B cell (primary cell): ENCODE results near the gene POP4. TPM values are rescaled to one million over a fixed set of nuclear protein-coding genes. Genes with fewer than 3 reads are reported as not detected.

Source experiments
- ATAC-seq: fragments of 200-7000 bp; cut with Tn5 transposase; one replicate; pipeline ENCODE4 v1.10.0; 2021; ENCODE audit warnings: low read depth, mild to moderate bottlenecking, moderate number of reproducible peaks, moderate library complexity
- CTCF ChIA-PET: fragments of 350-600 bp; sonication (Branson Sonifier 250); formaldehyde crosslinking; loops from one replicate; lab custom pipeline; 2021; ENCODE audit warnings: antibody characterized with exemption, inconsistent platforms; lab: Charles Lee
- POLR2A ChIA-PET: fragments of 350-600 bp; sonication (Branson Sonifier 250); formaldehyde crosslinking; loops from one replicate; lab custom pipeline; 2021; ENCODE audit warnings: antibody characterized with exemption; lab: Charles Lee
- DNase-seq: peaks from one replicate; pipeline ENCODE4 v3.0.0; 2013
- H2AFZ ChIP-seq: 2 replicates; pipeline ENCODE4 v1.6.1; 2012; ENCODE audit warnings: mild to moderate bottlenecking, low read depth, low read length; ENCODE audit not compliant: insufficient read depth, poor library complexity, severe bottlenecking
- H3K27ac ChIP-seq, 2 donors: 1 replicate in 1 of 2; 2 replicates in 1 of 2; pipeline ENCODE4 v1.5.1; 2012 to 2013; ENCODE audit warnings: low read length in 2 of 2, mild to moderate bottlenecking in 2 of 2, moderate library complexity in 1 of 2
- H3K27me3 ChIP-seq, 4 experiments: fragments of 200-600 bp in 1 of 4; sonication (generic) in 1 of 4; replicated peaks in 1 of 4; 1 replicate in 2 of 4; 2 replicates in 2 of 4; pipeline versions ENCODE4 v1.6.1 to v1.7.0; 2013 to 2016; ENCODE audit warnings: low read length in 3 of 4, mild to moderate bottlenecking in 2 of 4, mixed read lengths in 1 of 4, moderate library complexity in 1 of 4; ENCODE audit not compliant: insufficient read depth in 4 of 4, control insufficient read depth in 3 of 4; ENCODE audit errors: control extremely low read depth in 1 of 4
- H3K36me3 ChIP-seq, 2 experiments: replicated peaks in 1 of 2; 1 replicate in 1 of 2; 2 replicates in 1 of 2; pipeline versions ENCODE4 v1.6.1 to v1.7.1; 2013; ENCODE audit warnings: low read length in 1 of 2; ENCODE audit not compliant: insufficient read depth in 2 of 2, control insufficient read depth in 1 of 2; ENCODE audit errors: control extremely low read depth in 1 of 2, extremely low read depth in 1 of 2
- H3K4me1 ChIP-seq, 2 donors: fragments of 200-600 bp in 1 of 2; sonication (generic) in 1 of 2; 1 replicate in 1 of 2; 2 replicates in 1 of 2; pipeline versions ENCODE4 v1.5.1 to v1.6.1; 2013 to 2017; ENCODE audit warnings: low read length in 2 of 2; ENCODE audit not compliant: control insufficient read depth in 2 of 2, insufficient read depth in 2 of 2
- H3K4me2 ChIP-seq: replicated peaks from 2 replicates; pipeline ENCODE3; 2012; ENCODE audit warnings: mild to moderate bottlenecking, low read depth, low read length; ENCODE audit not compliant: poor library complexity, severe bottlenecking
- H3K4me3 ChIP-seq, 5 experiments: fragments of 200-600 bp in 1 of 5; sonication (generic) in 1 of 5; 1 replicate in 3 of 5; 2 replicates in 2 of 5; pipeline versions ENCODE4 v1.5.1 to v1.7.0; 2011 to 2016; ENCODE audit warnings: low read length in 4 of 5, mild to moderate bottlenecking in 4 of 5, low read depth in 2 of 5, control low read depth in 1 of 5, moderate library complexity in 1 of 5; ENCODE audit not compliant: insufficient read depth in 1 of 5; ENCODE audit errors: control extremely low read depth in 1 of 5, extremely low read depth in 1 of 5
- H3K79me2 ChIP-seq: fragments of 200-600 bp; sonication (generic); one replicate; pipeline ENCODE4 v1.6.0; 2016; ENCODE audit warnings: low read length; ENCODE audit not compliant: control insufficient read depth, insufficient read depth
- H3K9ac ChIP-seq: fragments of 200-600 bp; sonication (generic); 2 replicates; pipeline ENCODE4 v1.6.1; 2017; ENCODE audit warnings: mild to moderate bottlenecking, low read length, moderate library complexity
- H3K9me3 ChIP-seq, 3 donors: one replicate each; pipeline versions ENCODE4 v1.6.1 to v1.7.1; 2013; ENCODE audit warnings: low read length in 2 of 3; ENCODE audit not compliant: control insufficient read depth in 2 of 3, insufficient read depth in 1 of 3; ENCODE audit errors: control extremely low read depth in 1 of 3
- H4K20me1 ChIP-seq: 2 replicates; pipeline ENCODE4 v1.6.0; 2012; ENCODE audit warnings: mild to moderate bottlenecking, low read length; ENCODE audit not compliant: insufficient read depth, control insufficient read depth, poor library complexity, severe bottlenecking
- H3K27ac Mint-ChIP-seq: one replicate; pipeline ENCODE4 v1.8.0; 2021; ENCODE audit warnings: mixed read lengths
- H3K27me3 Mint-ChIP-seq: one replicate; pipeline ENCODE4 v1.8.0; 2021; ENCODE audit warnings: mixed read lengths
- H3K4me1 Mint-ChIP-seq: one replicate; pipeline ENCODE4 v1.8.0; 2021; ENCODE audit warnings: mixed read lengths
- H3K4me3 Mint-ChIP-seq: one replicate; pipeline ENCODE4 v1.8.0; 2021; ENCODE audit warnings: mixed read lengths
- H3K9me3 Mint-ChIP-seq: one replicate; pipeline ENCODE4 v1.8.0; 2022; ENCODE audit warnings: mixed read lengths; ENCODE audit not compliant: insufficient read depth
- EZH2 ChIP-seq: IDR thresholded peaks from 2 replicates; pipeline ENCODE4 v1.6.1; 2012; ENCODE audit warnings: borderline replicate concordance, low read depth, mild to moderate bottlenecking, moderate library complexity, low read length; ENCODE audit not compliant: insufficient read depth, poor library complexity, severe bottlenecking
- whole genome bisulfite sequencing: methylation state at CpG from one replicate; pipeline ENCODE4 v1.1.5; 2013; ENCODE audit warnings: missing lambda C conversion rate; ENCODE audit not compliant: insufficient coverage; 5-methylcytosine and 5-hydroxymethylcytosine counted together
- intact Hi-C: fragments of 100-400 bp; cut with micrococcal nuclease; formaldehyde crosslinking; loops from one replicate; pipeline ENCODE4 v1.10.0; 2022
- polyA plus RNA-seq: library from polyadenylated mRNA; depleted of rRNA; stranded (reverse); fragments of >200 nt; gene quantifications from 2 replicates; pipeline ENCODE4 v1.2.3, GENCODE V29; 2012
- total RNA-seq, 2 donors: library from RNA; stranded (reverse); fragments of 120-200 nt in 1 of 2; gene quantifications; 1 replicate in 1 of 2; 2 replicates in 1 of 2; pipeline versions ENCODE4 v1.2.3 to v1.2.4, GENCODE V29; 2013 to 2022
- TF ChIP-seq, protein P1 (sequence below): fragments of 200-600 bp; IDR thresholded peaks from one replicate; pipeline ENCODE4 v1.8.0; 2022; ENCODE audit warnings: antibody characterized with exemption, mild to moderate bottlenecking

POP4 gene
- total and polyA plus RNA-seq, 2 donors (not counting 1 experiment from before 2014, with no cell fraction given) = 58.9 to 61.2 TPM

DNA sequence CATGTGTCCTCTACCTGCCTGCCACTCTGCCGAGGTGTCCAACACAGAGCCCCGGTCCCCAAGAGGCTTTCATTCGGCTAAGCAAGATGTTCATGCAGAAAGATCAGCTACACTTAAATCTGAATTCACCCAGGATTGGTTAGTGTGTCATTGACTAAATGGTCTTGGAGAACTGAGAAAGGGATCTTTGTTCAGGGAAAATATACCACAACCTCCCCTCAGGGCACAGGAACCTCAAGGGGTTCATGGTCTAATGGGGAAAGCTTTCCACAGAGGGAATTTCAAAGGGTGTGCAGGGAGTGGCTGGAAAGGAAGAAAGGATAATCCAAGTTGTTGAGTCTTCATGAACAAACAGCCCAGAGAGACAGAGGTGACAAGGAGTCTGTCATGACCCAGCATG lies 14.4 kb upstream of the POP4 start:
- Mint-ChIP-seq H3K4me1 (no peaks in the 10 kb centered on the region), H3K4me3 (no peak overlapping the region), H3K27me3 (peaks cover 49% of the 10 kb centered on the region), H3K9me3 (no peaks in the 10 kb centered on the region), H3K27ac (no peak overlapping the region)
- ATAC-seq (no peak), DNase-seq (no peak)
- Histone ChIP-seq H3K9me3 (peaks cover 0 to 4% (median 0%) of the 10 kb centered on the region in 3 donors), H3K4me2 (no peak overlapping the region), H3K36me3 (no peaks in the 10 kb centered on the region), H4K20me1 (no peaks in the 10 kb centered on the region), H3K4me1 (no peaks in the 10 kb centered on the region), H3K4me3 (no peak overlapping the region), H3K27ac (no peak overlapping the region), H3K79me2 (no peaks in the 10 kb centered on the region), H2AFZ (no peak overlapping the region), H3K27me3 (peaks cover 0 to 30% (median 5%) of the 10 kb centered on the region in 4 experiments), H3K9ac (no peak overlapping the region)
- intact Hi-C loops = no loop called here
- ChIA-PET CTCF (no interaction called here), POLR2A (no interaction called here)
- no peak for TF ChIP-seq EZH2
- TF ChIP-seq, protein P1, sequence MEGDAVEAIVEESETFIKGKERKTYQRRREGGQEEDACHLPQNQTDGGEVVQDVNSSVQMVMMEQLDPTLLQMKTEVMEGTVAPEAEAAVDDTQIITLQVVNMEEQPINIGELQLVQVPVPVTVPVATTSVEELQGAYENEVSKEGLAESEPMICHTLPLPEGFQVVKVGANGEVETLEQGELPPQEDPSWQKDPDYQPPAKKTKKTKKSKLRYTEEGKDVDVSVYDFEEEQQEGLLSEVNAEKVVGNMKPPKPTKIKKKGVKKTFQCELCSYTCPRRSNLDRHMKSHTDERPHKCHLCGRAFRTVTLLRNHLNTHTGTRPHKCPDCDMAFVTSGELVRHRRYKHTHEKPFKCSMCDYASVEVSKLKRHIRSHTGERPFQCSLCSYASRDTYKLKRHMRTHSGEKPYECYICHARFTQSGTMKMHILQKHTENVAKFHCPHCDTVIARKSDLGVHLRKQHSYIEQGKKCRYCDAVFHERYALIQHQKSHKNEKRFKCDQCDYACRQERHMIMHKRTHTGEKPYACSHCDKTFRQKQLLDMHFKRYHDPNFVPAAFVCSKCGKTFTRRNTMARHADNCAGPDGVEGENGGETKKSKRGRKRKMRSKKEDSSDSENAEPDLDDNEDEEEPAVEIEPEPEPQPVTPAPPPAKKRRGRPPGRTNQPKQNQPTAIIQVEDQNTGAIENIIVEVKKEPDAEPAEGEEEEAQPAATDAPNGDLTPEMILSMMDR = no peak
- 60% methylated on average over 1 of the region's 3 CpGs for WGBS

DNA sequence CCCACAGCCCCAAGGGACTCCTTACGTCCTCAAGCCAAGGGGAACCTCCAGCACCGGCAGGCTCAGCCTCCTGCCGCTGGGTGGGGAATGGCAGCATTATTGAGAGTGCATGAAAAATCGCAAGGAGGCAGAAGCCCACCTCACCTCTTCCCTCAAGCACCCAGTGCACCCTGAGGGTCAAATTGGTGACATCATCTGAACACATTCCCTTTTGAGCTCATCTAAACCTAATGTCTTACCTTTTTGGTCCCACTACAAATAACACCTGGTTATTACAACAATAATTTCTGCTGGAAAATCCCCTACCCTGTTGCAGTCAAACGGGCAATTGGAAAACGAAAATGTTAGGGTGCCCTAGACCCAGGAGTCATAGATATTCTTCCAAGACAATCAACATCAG lies 12.2 kb upstream of the POP4 start:
- H3K4me3 ChIP-seq = no peak overlapping the region
- H3K27me3 Mint-ChIP-seq = peaks cover 50% of the 10 kb centered on the region
- H3K4me1 Mint-ChIP-seq = no peaks in the 10 kb centered on the region
- DNase-seq = no peak
- POLR2A ChIA-PET = no interaction called here
- no peaks in the 10 kb centered on the region for H4K20me1 ChIP-seq
- H3K9me3 ChIP-seq = peaks cover 0 to 4% (median 0%) of the 10 kb centered on the region in 3 donors
- H2AFZ ChIP-seq = no peak overlapping the region
- no peaks in the 10 kb centered on the region for H3K79me2 ChIP-seq
- H3K27me3 ChIP-seq = peaks cover 0 to 32% (median 3%) of the 10 kb centered on the region in 4 experiments
- no peak overlapping the region for H3K4me3 Mint-ChIP-seq
- no peaks in the 10 kb centered on the region for H3K4me1 ChIP-seq
- no peak overlapping the region for H3K4me2 ChIP-seq
- intact Hi-C loops = no loop called here
- WGBS = 93% methylated on average over 2 of the region's 6 CpGs
- CTCF ChIA-PET = no interaction called here
- H3K36me3 ChIP-seq = no peaks in the 10 kb centered on the region
- no peak overlapping the region for H3K27ac Mint-ChIP-seq
- no peak overlapping the region for H3K9ac ChIP-seq
- H3K9me3 Mint-ChIP-seq = no peaks in the 10 kb centered on the region
- TF ChIP-seq EZH2 = no peak
- TF ChIP-seq, protein P1 = no peak
- ATAC-seq = no peak
- H3K27ac ChIP-seq = no peak overlapping the region
